T follicular helper cell (primary cell): Measurements from ENCODE around the gene TMEM97.
A peak's percentile ranks its signal among the peaks of the same experiment; 100 is the strongest.

Source experiments
- DNase-seq: peaks from one replicate; pipeline ENCODE4 v3.0.0-alpha.2; 2020; ENCODE audit warnings: low read depth

The TMEM97 gene

GRCh38 chr17:28365487-28365886 lies 46.5 kb downstream of the TMEM97 start:
- no peak for DNase-seq

DNA sequence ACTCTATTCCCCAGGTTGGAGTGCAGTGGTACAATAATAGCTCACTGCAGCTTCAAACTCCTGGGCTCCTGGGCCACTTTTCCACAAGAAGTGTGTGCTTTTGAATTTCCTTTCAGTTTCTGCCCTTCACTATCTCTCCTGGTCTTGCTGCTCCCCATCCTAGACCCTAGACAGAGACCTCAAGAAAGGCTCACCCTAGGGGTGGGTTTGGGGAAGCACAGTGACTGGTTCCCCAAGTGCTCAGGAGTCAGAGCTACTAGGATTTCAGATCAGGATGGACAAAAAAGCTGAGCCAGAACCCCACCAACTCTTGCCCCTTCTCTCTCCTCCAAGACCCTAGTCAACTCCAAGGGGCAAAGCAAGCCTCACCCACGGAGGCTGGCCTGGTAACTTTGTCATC lies 47.6 kb downstream of the TMEM97 start:
- DNase-seq: no peak

DNA sequence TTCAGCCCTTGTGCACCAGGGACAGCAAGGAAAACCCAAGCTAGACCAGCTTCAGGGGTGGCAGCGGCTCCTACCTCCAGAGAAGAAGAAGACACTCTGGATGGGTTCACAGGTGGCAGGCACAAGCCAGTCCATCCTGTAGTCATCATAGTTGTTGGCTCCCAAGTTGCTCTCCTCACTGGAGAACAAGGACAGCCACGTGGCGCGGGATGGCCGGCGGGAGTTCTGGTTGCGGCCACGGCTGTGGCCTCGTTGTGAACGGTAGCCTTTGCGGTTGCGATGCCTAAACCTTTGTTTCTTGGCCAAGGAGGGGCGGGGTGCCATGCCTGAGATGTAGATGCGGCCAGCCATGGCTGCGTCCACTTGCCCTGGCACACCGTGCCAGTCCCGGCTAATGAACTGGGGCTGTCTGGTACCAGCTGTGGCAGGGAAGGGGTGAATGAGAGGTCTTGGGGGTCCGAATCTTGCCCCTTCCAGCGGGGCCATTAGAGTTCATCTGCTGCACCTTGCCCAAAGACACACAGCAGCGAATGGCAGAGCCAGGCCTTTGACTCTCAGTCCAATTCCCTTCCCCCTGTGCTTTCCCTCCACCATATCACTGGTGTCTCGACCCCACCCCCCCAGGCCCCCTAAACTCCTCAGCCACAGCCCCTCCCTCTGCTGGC lies 48.8 kb downstream of the TMEM97 start:
- DNase-seq: no peak

GRCh38 chr17:28368306-28368831 lies 49.4 kb downstream of the TMEM97 start:
- DNase-seq: no peak

DNA sequence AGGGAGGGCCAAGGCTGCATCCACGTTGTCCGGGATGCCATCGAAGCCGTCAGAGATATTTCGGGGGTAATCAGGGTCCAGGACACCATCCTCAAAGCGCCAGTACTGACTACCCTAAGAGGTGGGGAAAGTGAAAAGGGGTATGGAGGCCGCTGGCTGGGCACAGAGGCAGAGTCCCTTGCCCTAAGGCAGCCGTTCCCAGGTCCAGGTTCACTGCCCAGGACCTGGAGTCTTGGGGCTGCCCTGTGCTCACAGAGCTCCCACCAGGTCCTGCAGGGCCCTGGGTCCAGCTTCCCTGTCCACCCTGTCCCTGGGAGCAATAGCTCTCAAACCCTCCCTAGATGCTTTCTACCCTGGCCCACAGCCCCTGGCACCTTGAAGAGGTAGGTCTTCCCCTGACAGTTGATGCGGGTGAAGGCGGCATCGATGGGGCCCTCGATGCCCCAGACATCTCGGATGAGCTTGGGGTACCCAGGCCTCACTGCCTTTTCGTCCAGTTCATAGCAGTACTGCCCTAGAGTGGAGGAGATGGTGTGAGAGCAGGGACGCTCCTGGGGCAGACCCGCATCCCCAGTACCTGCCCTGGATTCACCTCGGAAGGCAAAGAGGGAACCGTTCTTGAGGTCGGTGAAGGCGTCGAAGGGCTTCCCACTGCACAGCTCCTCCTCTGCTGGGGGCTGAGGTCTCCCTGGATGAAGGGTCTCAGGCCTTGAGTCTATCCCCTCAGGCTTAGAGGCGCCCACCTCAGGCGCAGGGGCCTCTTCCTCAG lies 50.1 kb downstream of the TMEM97 start:
- DNase-seq: no peak

DNA sequence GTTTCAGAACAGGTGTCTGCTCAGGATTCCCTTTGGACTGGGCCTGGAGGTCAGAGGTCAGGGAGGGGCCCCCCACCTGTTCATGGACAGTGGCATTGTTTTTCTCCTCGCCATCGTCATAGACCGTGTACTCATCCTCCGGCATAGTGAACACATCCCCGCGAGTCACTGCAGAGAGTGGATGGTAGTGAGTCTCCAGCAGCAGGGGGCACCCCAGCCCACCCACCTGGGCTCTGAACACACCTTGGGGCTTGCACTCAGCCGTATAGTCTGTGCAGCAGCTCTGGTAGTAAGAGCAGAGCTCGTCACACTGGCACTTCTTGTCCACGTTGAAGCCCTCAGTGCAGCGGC lies 50.7 kb downstream of the TMEM97 start:
- no peak for DNase-seq

DNA sequence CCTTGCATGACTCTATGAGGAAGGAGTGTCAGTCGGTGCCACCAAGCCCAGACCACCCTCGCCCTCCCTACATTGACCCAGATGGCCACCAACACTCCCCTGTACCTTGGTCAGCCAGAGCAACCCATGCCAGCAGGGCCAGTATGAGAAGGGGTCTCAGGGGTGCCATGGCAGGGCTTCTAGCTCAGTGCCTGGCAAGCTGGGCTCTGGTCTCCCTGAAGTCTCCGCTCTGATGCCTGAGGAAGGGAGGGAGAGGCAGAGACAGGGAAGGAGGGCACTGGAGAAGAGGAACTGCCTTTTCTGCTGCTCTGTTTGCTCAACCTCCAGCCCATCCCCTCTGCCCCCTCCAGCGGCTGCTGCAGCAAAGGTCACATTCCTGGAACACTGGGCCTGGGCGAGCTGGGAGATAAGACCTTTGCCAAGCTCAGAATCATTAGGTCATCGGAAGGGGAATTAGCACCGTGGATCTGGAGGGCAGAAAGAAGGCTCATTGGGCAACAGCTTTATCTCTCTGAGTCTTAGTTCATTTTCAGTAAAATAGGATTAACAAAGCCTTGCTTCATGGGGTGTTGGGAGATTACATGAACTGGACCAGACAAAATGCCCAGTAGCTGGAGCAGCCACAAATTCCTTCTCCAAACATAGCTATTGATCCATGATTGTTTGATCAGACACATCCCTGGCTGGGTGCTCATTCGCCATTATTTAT lies 51.2 kb downstream of the TMEM97 start, which contains the start of gene VTN:
Gene VTN, minus strand, starts transcription at position 273 of the 709 bp plus-strand sequence. Its CDS starts 104 bp downstream, at position 169.
- no peak for DNase-seq

GRCh38 chr17:28370744-28371103 lies 51.7 kb downstream of the TMEM97 start:
- no peak for DNase-seq

DNA sequence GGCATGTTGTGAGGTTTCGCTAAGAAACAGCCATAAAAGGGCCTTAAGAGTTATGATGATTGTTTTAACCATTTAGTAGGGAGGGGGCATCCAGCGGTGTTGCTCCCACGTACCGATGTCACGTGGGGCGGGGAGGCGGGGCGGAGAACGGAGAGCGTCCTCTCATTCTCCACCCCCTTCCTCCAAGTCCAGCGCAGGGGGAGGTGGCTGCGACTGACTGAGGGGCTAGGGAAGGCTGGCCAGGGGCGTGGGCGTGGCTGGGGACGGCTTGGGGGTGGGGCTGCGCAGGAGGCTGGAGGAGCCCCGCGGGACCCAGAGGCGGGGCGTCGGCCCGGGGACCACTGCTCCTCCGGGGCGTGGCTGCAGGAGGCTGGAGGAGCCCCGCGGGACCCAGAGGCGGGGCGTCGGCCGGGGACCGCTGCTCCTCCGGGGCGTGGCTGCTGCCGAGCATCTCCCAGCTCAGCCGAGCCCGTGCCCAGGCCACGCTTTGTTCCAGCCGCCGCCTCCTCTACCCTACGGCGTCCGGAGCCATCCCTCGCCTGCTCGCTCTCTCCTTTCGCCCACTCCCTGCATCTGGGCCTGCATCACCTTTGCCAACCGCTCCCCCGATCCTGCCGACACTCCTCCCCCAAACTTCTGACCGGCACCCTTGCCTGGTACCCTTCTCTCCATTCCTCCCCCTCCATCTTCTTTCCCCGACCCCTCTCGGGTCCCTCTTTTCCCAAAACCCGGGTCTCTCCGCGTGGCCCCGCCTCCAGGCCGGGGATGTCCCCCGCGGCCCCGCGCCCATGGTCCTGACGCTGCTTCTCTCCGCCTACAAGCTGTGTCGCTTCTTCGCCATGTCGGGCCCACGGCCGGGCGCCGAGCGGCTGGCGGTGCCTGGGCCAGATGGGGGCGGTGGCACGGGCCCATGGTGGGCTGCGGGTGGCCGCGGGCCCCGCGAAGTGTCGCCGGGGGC lies 52.5 kb downstream of the TMEM97 start, which contains the start of gene SARM1:
Gene SARM1, plus strand, starts transcription at position 450 of the 958 bp plus-strand sequence. Its CDS starts 339 bp downstream, at position 789.
- peak; percentile 64 for DNase-seq

GRCh38 chr17:28372203-28372944 lies 53.4 kb downstream of the TMEM97 start:
- DNase-seq: no peak

DNA sequence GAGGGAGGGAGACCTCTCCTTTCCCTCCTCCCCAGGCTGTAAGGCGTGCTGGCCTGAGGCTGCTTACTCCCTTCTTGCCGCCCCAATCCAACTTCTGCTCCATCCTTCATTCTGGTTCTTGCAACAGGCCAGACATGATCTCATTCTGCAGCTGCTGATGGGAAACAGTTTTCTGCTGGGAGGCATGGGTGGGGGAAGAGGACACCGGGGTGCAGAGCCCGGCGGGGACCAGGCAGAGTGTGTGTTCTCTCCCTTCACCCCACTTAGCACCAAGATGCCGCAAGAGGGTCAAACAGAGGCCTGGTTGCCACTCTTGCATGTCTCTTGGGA lies 53.9 kb downstream of the TMEM97 start:
- DNase-seq: no peak
